Transverse colon (tissue), 4 donors: ENCODE results near the gene RAB3D.

Experiments
- POLR2A ChIP-seq: fragments of 450-650 bp; IDR thresholded peaks from one replicate; pipeline ENCODE4 v1.6.1; 2016; ENCODE audit warnings: antibody characterized with exemption, mild to moderate bottlenecking, moderate library complexity
- POLR2AphosphoS5 ChIP-seq, 3 donors: sonication (generic); formaldehyde crosslinking; IDR thresholded peaks; one replicate each; pipeline ENCODE4 v1.6.1; 2016; ENCODE audit warnings: antibody characterized with exemption in 3 of 3
- TF ChIP-seq, protein P1 (sequence below), 5 experiments: fragments of 200-600 bp in 3 of 5; fragments of 450-650 bp in 2 of 5; sonication (generic) in 3 of 5; IDR thresholded peaks; 1 replicate in 2 of 5; 2 replicates in 3 of 5; pipeline ENCODE4 v1.5.1; 2016 to 2017; ENCODE audit warnings: antibody characterized with exemption in 5 of 5, inconsistent platforms in 3 of 5, mild to moderate bottlenecking in 2 of 5, moderate library complexity in 1 of 5

DNA sequence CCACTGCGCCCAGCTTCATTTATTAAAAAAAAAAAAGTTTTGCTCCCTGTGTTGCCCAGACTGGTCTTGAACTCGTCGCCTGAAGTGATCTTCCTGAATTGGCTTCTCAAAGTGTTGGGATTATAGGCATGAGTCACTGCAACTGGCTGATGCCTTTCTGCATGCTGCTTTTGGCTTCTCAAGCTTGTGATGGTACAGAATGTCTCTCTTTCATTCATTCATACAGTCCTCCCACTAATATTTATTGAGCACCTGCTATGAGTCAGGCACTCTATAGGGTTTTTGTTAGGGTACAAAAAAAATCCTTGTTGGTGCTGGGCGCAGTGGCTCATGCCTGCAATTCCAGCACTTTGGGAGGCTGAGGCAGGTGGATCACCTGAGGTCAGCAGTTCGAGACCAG lies 34.5 kb downstream of the RAB3D start:
- no peak for TF ChIP-seq POLR2A
- TF ChIP-seq POLR2AphosphoS5 (IDR thresholded peaks at IDR 0.05): no peak
- TF ChIP-seq, protein P1, sequence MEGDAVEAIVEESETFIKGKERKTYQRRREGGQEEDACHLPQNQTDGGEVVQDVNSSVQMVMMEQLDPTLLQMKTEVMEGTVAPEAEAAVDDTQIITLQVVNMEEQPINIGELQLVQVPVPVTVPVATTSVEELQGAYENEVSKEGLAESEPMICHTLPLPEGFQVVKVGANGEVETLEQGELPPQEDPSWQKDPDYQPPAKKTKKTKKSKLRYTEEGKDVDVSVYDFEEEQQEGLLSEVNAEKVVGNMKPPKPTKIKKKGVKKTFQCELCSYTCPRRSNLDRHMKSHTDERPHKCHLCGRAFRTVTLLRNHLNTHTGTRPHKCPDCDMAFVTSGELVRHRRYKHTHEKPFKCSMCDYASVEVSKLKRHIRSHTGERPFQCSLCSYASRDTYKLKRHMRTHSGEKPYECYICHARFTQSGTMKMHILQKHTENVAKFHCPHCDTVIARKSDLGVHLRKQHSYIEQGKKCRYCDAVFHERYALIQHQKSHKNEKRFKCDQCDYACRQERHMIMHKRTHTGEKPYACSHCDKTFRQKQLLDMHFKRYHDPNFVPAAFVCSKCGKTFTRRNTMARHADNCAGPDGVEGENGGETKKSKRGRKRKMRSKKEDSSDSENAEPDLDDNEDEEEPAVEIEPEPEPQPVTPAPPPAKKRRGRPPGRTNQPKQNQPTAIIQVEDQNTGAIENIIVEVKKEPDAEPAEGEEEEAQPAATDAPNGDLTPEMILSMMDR (IDR thresholded peaks at IDR 0.05): no peak
